Measurements from ENCODE around the gene CCL26. TPM values are rescaled to one million over a fixed set of nuclear protein-coding genes. Genes with fewer than 3 reads are reported as not detected.

The CCL26 gene
- total RNA-seq, 1 donor from 2014 or later = not detected

Other genes starting within 250 kb of the CCL26 start
- 20.3 TPM for gene HIP1, start 33.3 kb downstream of the CCL26 start, total RNA-seq
- 0.88 TPM for gene CCL24, start 41.6 kb upstream of the CCL26 start, total RNA-seq
- gene RHBDD2, start 106.8 kb upstream of the CCL26 start, total RNA-seq = 32.9 TPM
- 741 TPM for gene POR, start 142.9 kb upstream of the CCL26 start, total RNA-seq
- gene TMEM120A, start 222.4 kb upstream of the CCL26 start, total RNA-seq = 79.6 TPM